Lung (tissue), 12 donors: ENCODE results near the gene SLC25A30. TPM values are rescaled to one million over a fixed set of nuclear protein-coding genes. Genes with fewer than 3 reads are reported as not detected.
"Not testable (repeated sequence)": the region's sequence is repeated elsewhere in the genome, so short reads cannot be mapped to it uniquely, and the experiment has no call there.

Experiments used
- ATAC-seq: fragments of 200-7000 bp; cut with Tn5 transposase; one replicate; pipeline ENCODE4 v1.9.1; 2020; ENCODE audit warnings: moderate number of reproducible peaks; ENCODE audit not compliant: insufficient read depth, low FRiP score
- DNase-seq, 3 donors: peaks; one replicate each; pipeline ENCODE4 v3.0.0-alpha.2; 2013 to 2017
- H3K27ac ChIP-seq, 2 donors: one replicate each; pipeline ENCODE4 v1.5.1; 2013; ENCODE audit warnings: mild to moderate bottlenecking in 2 of 2, moderate library complexity in 2 of 2, control low read depth in 1 of 2, inconsistent platforms in 1 of 2, low read depth in 1 of 2, low read length in 1 of 2
- H3K27me3 ChIP-seq, 3 donors: one replicate each; pipeline ENCODE4 v1.5.1; 2013; ENCODE audit warnings: low read length in 2 of 3; ENCODE audit not compliant: control insufficient read depth in 3 of 3, insufficient read depth in 3 of 3
- H3K36me3 ChIP-seq, 4 donors: one replicate each; pipeline ENCODE4 v1.5.1; 2013; ENCODE audit warnings: low read length in 4 of 4, mild to moderate bottlenecking in 1 of 4, moderate library complexity in 1 of 4; ENCODE audit not compliant: control insufficient read depth in 4 of 4, insufficient read depth in 4 of 4
- H3K4me1 ChIP-seq, 5 donors: one replicate each; pipeline ENCODE4 v1.5.1; 2013; ENCODE audit warnings: low read length in 5 of 5, mild to moderate bottlenecking in 2 of 5, moderate library complexity in 1 of 5; ENCODE audit not compliant: control insufficient read depth in 5 of 5, insufficient read depth in 5 of 5
- H3K4me3 ChIP-seq: one replicate; pipeline ENCODE4 v1.5.1; 2013; ENCODE audit warnings: mild to moderate bottlenecking, control low read depth, moderate library complexity
- H3K9ac ChIP-seq, 2 donors: one replicate each; pipeline ENCODE4 v1.5.1; 2013; ENCODE audit warnings: low read length in 2 of 2, control low read depth in 1 of 2; ENCODE audit not compliant: insufficient read depth in 1 of 2
- H3K9me3 ChIP-seq, 4 donors: one replicate each; pipeline ENCODE4 v1.5.1; 2013; ENCODE audit warnings: low read length in 3 of 4, mild to moderate bottlenecking in 1 of 4, moderate library complexity in 1 of 4; ENCODE audit not compliant: control insufficient read depth in 4 of 4, insufficient read depth in 3 of 4
- WGBS, 2 donors: extraction: QIAGEN DNeasy Blood & Tissue Kit; methylation state at CpG; one replicate each; pipeline ENCODE4 v1.1.7; 2013; 5-methylcytosine and 5-hydroxymethylcytosine counted together
- polyA plus RNA-seq, 2 donors: library from polyadenylated mRNA; stranded (reverse); fragments of 200-250 nt; gene quantifications; one replicate each; pipeline ENCODE4 v1.2.1, GENCODE V29; 2013
- total RNA-seq, 2 donors: library from RNA; depleted of rRNA in 1 of 2; stranded (reverse); fragments of >200 nt in 1 of 2; gene quantifications; one replicate each; pipeline ENCODE4 v1.2.1, GENCODE V29; 2014 to 2021
- TF ChIP-seq, protein P1 (sequence below): IDR thresholded peaks from 2 replicates; pipeline ENCODE4 v1.5.1; 2012; ENCODE audit warnings: mild to moderate bottlenecking; ENCODE audit errors: control extremely low read depth, extremely low read depth
- donor health status: control.
- donor health status: control.
- donor health status: Bipolar disorder and iron deficiency.
- donor health status: healthy.
- donor health status: DM: yes; HTN: yes; CAD: no.

Gene SLC25A30
- total and polyA plus RNA-seq, 4 donors: 7.3 to 24.3 (median 10.2) TPM

DNA sequence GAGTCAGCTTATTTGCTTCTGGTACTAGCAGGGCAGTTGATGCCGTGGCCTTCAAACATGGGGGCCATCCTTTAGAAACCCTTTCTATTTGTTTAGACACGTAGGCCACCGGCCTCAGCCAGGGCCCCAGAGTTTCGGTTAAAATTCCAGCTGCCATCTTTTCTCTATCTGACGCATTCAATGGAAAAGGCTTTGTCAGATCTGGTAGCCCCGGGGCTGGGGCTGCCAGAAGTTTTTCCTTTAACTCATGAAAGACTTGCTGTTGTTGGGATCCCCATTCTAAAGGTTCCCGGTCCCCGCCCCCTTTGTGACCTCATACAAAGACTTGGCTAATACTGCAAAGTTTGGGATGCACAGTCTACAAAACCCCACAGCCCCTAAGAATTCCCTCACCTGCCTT lies 41.5 kb downstream of the SLC25A30 start:
- not testable (repeated sequence) for DNase-seq, H3K27me3 ChIP-seq, H3K9ac ChIP-seq, H3K4me1 ChIP-seq, H3K27ac ChIP-seq, ATAC-seq, H3K9me3 ChIP-seq, H3K36me3 ChIP-seq, H3K4me3 ChIP-seq
- WGBS, 2 donors: 93 to 95% methylated on average over 8 of the region's 8 CpGs

DNA sequence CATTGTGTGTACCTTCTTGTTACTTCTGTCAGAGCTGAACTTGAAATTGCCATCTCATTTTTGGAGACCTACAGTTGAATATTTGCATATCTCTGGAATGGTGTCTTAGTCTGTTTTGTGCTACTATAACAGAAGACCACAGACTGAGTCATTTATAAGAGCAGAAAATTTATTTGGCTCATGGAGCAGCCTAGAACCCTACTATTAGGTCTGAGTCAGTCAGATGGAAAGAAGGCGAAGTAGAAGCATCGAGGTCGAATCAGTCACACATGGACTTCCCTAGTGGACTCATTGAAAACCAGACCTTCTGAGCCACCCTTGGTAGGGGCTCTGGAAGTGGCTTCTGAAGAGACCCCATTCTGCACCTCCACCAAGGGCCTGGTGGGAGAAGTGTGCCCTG lies 43.3 kb downstream of the SLC25A30 start:
- DNase-seq (no peak), ATAC-seq (no peak)
- 96% methylated on average over 3 of the region's 3 CpGs for WGBS, 2 donors
- Histone ChIP-seq H3K27ac (no peak overlapping the region), H3K36me3 (peaks cover 0 to 5% (median 2%) of the 10 kb centered on the region in 4 donors), H3K4me3 (no peak overlapping the region), H3K4me1 (peaks cover 0 to 7% (median 0%) of the 10 kb centered on the region in 5 donors), H3K27me3 (no peaks in the 10 kb centered on the region), H3K9ac (no peak overlapping the region), H3K9me3 (no peaks in the 10 kb centered on the region)
- TF ChIP-seq, protein P1, sequence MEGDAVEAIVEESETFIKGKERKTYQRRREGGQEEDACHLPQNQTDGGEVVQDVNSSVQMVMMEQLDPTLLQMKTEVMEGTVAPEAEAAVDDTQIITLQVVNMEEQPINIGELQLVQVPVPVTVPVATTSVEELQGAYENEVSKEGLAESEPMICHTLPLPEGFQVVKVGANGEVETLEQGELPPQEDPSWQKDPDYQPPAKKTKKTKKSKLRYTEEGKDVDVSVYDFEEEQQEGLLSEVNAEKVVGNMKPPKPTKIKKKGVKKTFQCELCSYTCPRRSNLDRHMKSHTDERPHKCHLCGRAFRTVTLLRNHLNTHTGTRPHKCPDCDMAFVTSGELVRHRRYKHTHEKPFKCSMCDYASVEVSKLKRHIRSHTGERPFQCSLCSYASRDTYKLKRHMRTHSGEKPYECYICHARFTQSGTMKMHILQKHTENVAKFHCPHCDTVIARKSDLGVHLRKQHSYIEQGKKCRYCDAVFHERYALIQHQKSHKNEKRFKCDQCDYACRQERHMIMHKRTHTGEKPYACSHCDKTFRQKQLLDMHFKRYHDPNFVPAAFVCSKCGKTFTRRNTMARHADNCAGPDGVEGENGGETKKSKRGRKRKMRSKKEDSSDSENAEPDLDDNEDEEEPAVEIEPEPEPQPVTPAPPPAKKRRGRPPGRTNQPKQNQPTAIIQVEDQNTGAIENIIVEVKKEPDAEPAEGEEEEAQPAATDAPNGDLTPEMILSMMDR: no peak

DNA sequence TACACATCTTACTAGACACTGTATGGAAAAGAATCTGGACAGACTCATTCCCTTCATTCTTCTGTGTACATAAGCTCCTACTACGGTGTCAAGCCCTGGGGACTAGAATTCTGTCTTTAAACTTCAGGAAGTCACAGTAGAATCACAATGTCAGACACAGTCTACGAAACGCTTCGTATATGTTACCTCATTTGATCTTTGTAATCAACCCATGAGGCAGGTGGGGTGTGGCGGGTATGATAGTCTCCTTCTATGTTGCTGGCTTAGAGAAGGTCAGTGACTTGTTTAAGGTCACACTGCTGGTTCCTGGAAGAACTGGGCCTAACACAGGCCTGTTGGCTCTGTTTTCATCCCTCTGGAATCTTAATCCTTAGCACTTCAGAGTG lies 45.0 kb downstream of the SLC25A30 start:
- H3K27ac ChIP-seq: no peak overlapping the region
- TF ChIP-seq, protein P1: no peak
- H3K9me3 ChIP-seq: no peaks in the 10 kb centered on the region
- H3K9ac ChIP-seq: no peak overlapping the region
- WGBS, 2 donors: 85 to 86% methylated on average over 5 of the region's 5 CpGs
- peaks cover 0 to 7% (median 0%) of the 10 kb centered on the region in 5 donors for H3K4me1 ChIP-seq
- no peak for ATAC-seq
- DNase-seq: no peak
- H3K27me3 ChIP-seq: no peaks in the 10 kb centered on the region
- no peak overlapping the region for H3K4me3 ChIP-seq
- H3K36me3 ChIP-seq: peaks cover 0 to 9% (median 4%) of the 10 kb centered on the region in 4 donors

DNA sequence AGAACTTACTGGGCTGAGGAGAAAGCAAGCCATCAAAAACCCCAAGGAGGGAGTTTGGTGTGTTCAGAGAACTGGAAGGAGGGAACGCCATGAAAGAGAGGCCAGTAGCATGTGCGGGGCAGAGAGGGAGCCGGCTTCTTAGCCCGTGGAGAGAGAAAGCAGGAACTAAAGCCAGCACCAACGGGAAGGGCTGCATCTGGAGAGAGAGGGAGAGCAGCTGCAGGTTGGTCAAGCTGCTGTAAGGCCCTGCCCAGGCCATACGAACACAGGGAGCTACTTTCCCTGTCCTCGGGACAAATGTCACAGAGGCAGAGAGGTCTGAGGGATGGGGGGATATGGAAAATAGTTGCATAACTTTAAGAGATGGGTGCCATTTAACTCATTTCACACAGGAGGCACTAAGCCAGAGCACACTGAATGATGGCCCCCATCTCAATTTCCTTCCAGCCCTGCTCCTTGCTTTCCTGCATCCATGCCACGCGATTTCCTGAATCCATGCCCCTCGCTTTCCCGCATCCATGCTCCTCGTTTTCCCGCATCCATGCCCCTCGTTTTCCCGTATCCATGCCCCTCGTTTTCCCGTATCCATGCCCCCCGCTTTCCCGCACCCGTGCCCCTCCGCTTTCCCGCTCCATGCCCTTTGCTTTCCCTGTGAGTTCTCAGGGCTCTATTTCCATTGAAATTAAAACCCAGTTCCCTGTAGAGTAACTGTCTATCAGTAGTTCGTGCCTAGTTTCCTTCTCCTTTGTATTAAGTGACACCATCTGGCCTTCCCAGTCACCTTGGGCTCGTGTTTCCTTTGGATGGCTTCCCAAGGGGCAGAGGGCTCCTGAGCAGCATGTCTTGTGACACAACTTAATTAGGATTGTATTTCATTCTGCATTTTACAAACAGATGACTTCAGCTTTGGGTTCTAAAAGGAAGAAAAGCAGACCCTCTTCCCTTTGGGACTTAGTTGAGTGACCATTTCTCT lies 45.7 kb downstream of the SLC25A30 start:
- no peak overlapping the region for H3K4me3 ChIP-seq
- DNase-seq (no peak), ATAC-seq (no peak)
- TF ChIP-seq, protein P1: no peak
- H3K4me1 ChIP-seq: peaks cover 0 to 7% (median 2%) of the 10 kb centered on the region in 5 donors
- no peak overlapping the region for H3K9ac ChIP-seq
- peaks cover 0 to 9% (median 4%) of the 10 kb centered on the region in 4 donors for H3K36me3 ChIP-seq
- no peaks in the 10 kb centered on the region for H3K27me3 ChIP-seq
- no peak overlapping the region for H3K27ac ChIP-seq
- 80 to 81% methylated on average over 24 of the region's 24 CpGs for WGBS, 2 donors
- H3K9me3 ChIP-seq: no peaks in the 10 kb centered on the region
